H9 (cell line): Measurements from ENCODE around the gene KRT13. TPM values are rescaled to one million over a fixed set of nuclear protein-coding genes. Genes with fewer than 3 reads are reported as not detected.

ENCODE experiments used
- DNase-seq: peaks from one replicate; pipeline ENCODE4 v3.0.0-alpha.2; 2017
- H2AFZ ChIP-seq: one replicate; pipeline ENCODE4 v1.6.1; 2013; ENCODE audit warnings: mild to moderate bottlenecking, low read length, control low read depth, moderate library complexity
- H2AK5ac ChIP-seq: 2 replicates; pipeline ENCODE4 v1.6.1; 2013; ENCODE audit warnings: low read length, control low read depth, mixed read lengths; ENCODE audit not compliant: insufficient read length
- H2BK120ac ChIP-seq: one replicate; pipeline ENCODE4 v1.6.1; 2013; ENCODE audit warnings: low read depth, mild to moderate bottlenecking, low read length, control low read depth, inconsistent platforms; ENCODE audit not compliant: poor library complexity, severe bottlenecking
- H2BK12ac ChIP-seq: 2 replicates; pipeline ENCODE4 v1.6.1; 2013; ENCODE audit warnings: low read length, control low read depth, mixed read lengths, low read depth; ENCODE audit not compliant: insufficient read length
- H2BK15ac ChIP-seq: 2 replicates; pipeline ENCODE4 v1.6.1; 2013; ENCODE audit warnings: low read depth, low read length, control low read depth
- H2BK20ac ChIP-seq: one replicate; pipeline ENCODE4 v1.6.1; 2013; ENCODE audit warnings: low read depth, mild to moderate bottlenecking, low read length, control low read depth, inconsistent platforms; ENCODE audit not compliant: poor library complexity, severe bottlenecking
- H2BK5ac ChIP-seq: 2 replicates; pipeline ENCODE4 v1.6.1; 2013; ENCODE audit warnings: low read length, control low read depth, mixed read lengths; ENCODE audit not compliant: insufficient read length
- H3K14ac ChIP-seq: 2 replicates; pipeline ENCODE4 v1.6.1; 2013; ENCODE audit warnings: low read length, control low read depth; ENCODE audit not compliant: insufficient read depth
- H3K18ac ChIP-seq: 2 replicates; pipeline ENCODE4 v1.6.1; 2013; ENCODE audit warnings: low read depth, mild to moderate bottlenecking, mixed read lengths, low read length, control low read depth; ENCODE audit not compliant: insufficient read length
- H3K23ac ChIP-seq: 2 replicates; pipeline ENCODE4 v1.6.1; 2013; ENCODE audit warnings: low read length, control low read depth, mixed read lengths, low read depth; ENCODE audit not compliant: insufficient read length
- H3K23me2 ChIP-seq: 2 replicates; pipeline ENCODE4 v1.6.1; 2013; ENCODE audit warnings: low read depth, mild to moderate bottlenecking, mixed read lengths, low read length, control low read depth; ENCODE audit not compliant: insufficient read length, poor library complexity, severe bottlenecking
- H3K27ac ChIP-seq: 2 replicates; pipeline ENCODE4 v1.5.1; 2013; ENCODE audit warnings: low read length, control low read depth, mixed read lengths, low read depth; ENCODE audit not compliant: insufficient read length
- H3K27me3 ChIP-seq: 2 replicates; pipeline ENCODE4 v1.6.1; 2013; ENCODE audit warnings: low read length, control low read depth, inconsistent platforms; ENCODE audit not compliant: insufficient read depth
- H3K4ac ChIP-seq: 2 replicates; pipeline ENCODE4 v1.6.1; 2013; ENCODE audit warnings: low read depth, mild to moderate bottlenecking, control low read depth, inconsistent platforms, low read length, moderate library complexity
- H3K4me1 ChIP-seq: 2 replicates; pipeline ENCODE4 v1.6.1; 2013; ENCODE audit warnings: low read length, control low read depth, inconsistent platforms; ENCODE audit not compliant: insufficient read depth
- H3K4me2 ChIP-seq: 2 replicates; pipeline ENCODE4 v1.6.1; 2013; ENCODE audit warnings: low read length, control low read depth, mixed read lengths; ENCODE audit not compliant: insufficient read length, insufficient read depth
- H3K56ac ChIP-seq: 2 replicates; pipeline ENCODE4 v1.6.1; 2013; ENCODE audit warnings: low read depth, mild to moderate bottlenecking, mixed read lengths, low read length, control low read depth; ENCODE audit not compliant: insufficient read length
- H3K79me1 ChIP-seq: 2 replicates; pipeline ENCODE4 v1.6.1; 2013; ENCODE audit warnings: low read depth, mild to moderate bottlenecking, moderate library complexity, low read length, control low read depth, inconsistent platforms; ENCODE audit not compliant: insufficient read depth, poor library complexity, severe bottlenecking
- H3K79me2 ChIP-seq: 2 replicates; pipeline ENCODE4 v1.6.1; 2013; ENCODE audit warnings: low read length, control low read depth, inconsistent platforms; ENCODE audit not compliant: insufficient read depth
- H3K9ac ChIP-seq: 2 replicates; pipeline ENCODE4 v1.6.1; 2013; ENCODE audit warnings: low read length, control low read depth, mixed read lengths; ENCODE audit not compliant: insufficient read length; ENCODE audit errors: extremely low read depth
- H3K9me3 ChIP-seq: one replicate; pipeline ENCODE4 v1.6.1; 2013; ENCODE audit warnings: low read depth, low read length, inconsistent platforms; ENCODE audit not compliant: control insufficient read depth
- H3T11ph ChIP-seq: one replicate; pipeline ENCODE4 v1.6.1; 2013; ENCODE audit warnings: mild to moderate bottlenecking, low read length, control low read depth, inconsistent platforms
- H4K20me1 ChIP-seq: one replicate; pipeline ENCODE4 v1.6.1; 2013; ENCODE audit not compliant: control insufficient read depth, insufficient read length, insufficient read depth
- H4K5ac ChIP-seq: 2 replicates; pipeline ENCODE4 v1.6.1; 2013; ENCODE audit warnings: low read depth, mild to moderate bottlenecking, mixed read lengths, low read length, control low read depth; ENCODE audit not compliant: insufficient read length
- H4K8ac ChIP-seq: replicated peaks from 2 replicates; pipeline ENCODE4 v1.6.1; 2013; ENCODE audit warnings: low read length, control low read depth, mixed read lengths, low read depth; ENCODE audit not compliant: insufficient read length
- H4K91ac ChIP-seq: 2 replicates; pipeline ENCODE4 v1.6.1; 2013; ENCODE audit warnings: low read depth, mild to moderate bottlenecking, moderate library complexity, mixed read lengths, low read length, control low read depth; ENCODE audit not compliant: insufficient read length
- H3K27ac Mint-ChIP-seq, 3 experiments: 2 replicates in 2 of 3; 3 replicates in 1 of 3; pipeline ENCODE4 v1.8.0; 2020 to 2021; ENCODE audit warnings: mixed read lengths in 3 of 3, mild to moderate bottlenecking in 1 of 3, moderate library complexity in 1 of 3
- H3K27me3 Mint-ChIP-seq: 2 replicates; pipeline ENCODE4 v1.8.0; 2021; ENCODE audit warnings: low read depth, mild to moderate bottlenecking, moderate library complexity, mixed read lengths
- H3K36me3 Mint-ChIP-seq, 3 experiments: 2 replicates in 2 of 3; 3 replicates in 1 of 3; pipeline ENCODE4 v1.8.0; 2020 to 2021; ENCODE audit warnings: low read depth in 3 of 3, mixed read lengths in 3 of 3; ENCODE audit not compliant: insufficient read depth in 1 of 3
- H3K4me1 Mint-ChIP-seq, 2 experiments: 2 replicates each; pipeline ENCODE4 v1.8.0; 2020; ENCODE audit warnings: mixed read lengths in 2 of 2
- H3K4me3 Mint-ChIP-seq, 2 experiments: 2 replicates in 1 of 2; 3 replicates in 1 of 2; pipeline ENCODE4 v1.8.0; 2020 to 2021; ENCODE audit warnings: mild to moderate bottlenecking in 2 of 2, mixed read lengths in 2 of 2, moderate library complexity in 1 of 2
- H3K9me3 Mint-ChIP-seq, 2 experiments: 2 replicates in 1 of 2; 3 replicates in 1 of 2; pipeline ENCODE4 v1.8.0; 2020; ENCODE audit warnings: mild to moderate bottlenecking in 2 of 2, mixed read lengths in 2 of 2, moderate library complexity in 1 of 2
- CTCF ChIP-seq: fragments of 200-600 bp; sonication (generic); conservative IDR thresholded peaks from 3 replicates; pipeline ENCODE4 v1.8.0; 2021; ENCODE audit warnings: antibody characterized with exemption, mild to moderate bottlenecking
- WGBS: extraction: QIAGEN DNeasy Blood & Tissue Kit; methylation state at CpG from one replicate; pipeline ENCODE4 v1.1.7; 2013; ENCODE audit warnings: missing lambda C conversion rate, low lambda C conversion rate, mixed read lengths; ENCODE audit not compliant: insufficient read length; ENCODE audit errors: extremely low coverage; 5-methylcytosine and 5-hydroxymethylcytosine counted together
- total RNA-seq: library from RNA; stranded (reverse); gene quantifications from 2 replicates; pipeline ENCODE4 v1.2.1, GENCODE V29; 2021

KRT13 gene
- total RNA-seq, 1 experiment from 2014 or later: not detected

- Mint-ChIP-seq H3K27ac (peak overlapping the region; percentile 5 to 52 (median 14); a peak in 2 of 7 replicates), H3K4me1 (peaks cover 46 to 68% of the 10 kb centered on the region in 2 experiments), H3K27me3 (peaks cover 6% of the 10 kb centered on the region), H3K36me3 (no peaks in the 10 kb centered on the region), H3K4me3 (no peak overlapping the region), H3K9me3 (peaks cover 0 to 3% of the 10 kb centered on the region in 2 experiments; a peak in 2 of 5 replicates)
- no peaks in the 10 kb centered on the region for H4K20me1 ChIP-seq
- H3K23ac ChIP-seq: no peak overlapping the region
- no peak overlapping the region for H4K5ac ChIP-seq
- H3K23me2 ChIP-seq: no peaks in the 10 kb centered on the region
- H3K18ac ChIP-seq: no peak overlapping the region
- no peak overlapping the region for H4K8ac ChIP-seq
- no peaks in the 10 kb centered on the region for H3K79me1 ChIP-seq
- no peak overlapping the region for H3K9ac ChIP-seq
- no peak overlapping the region for H3T11ph ChIP-seq
- no peak overlapping the region for H3K27ac ChIP-seq
- no peak overlapping the region for H2BK15ac ChIP-seq
- no peak overlapping the region for H2BK20ac ChIP-seq
- H3K4me1 ChIP-seq: no peaks in the 10 kb centered on the region
- no peak overlapping the region for H2AK5ac ChIP-seq
- no peak overlapping the region for H3K56ac ChIP-seq
- H3K27me3 ChIP-seq: no peaks in the 10 kb centered on the region
- no peak overlapping the region for H3K4ac ChIP-seq
- WGBS: no CpG with 5 or more reads among the region's 10 CpGs
- H2BK120ac ChIP-seq: no peak overlapping the region
- no peak for DNase-seq
- no peak overlapping the region; the same call in 1 of the 2 replicates for H3K14ac ChIP-seq
- H3K4me2 ChIP-seq: no peak overlapping the region
- H3K9me3 ChIP-seq: no peaks in the 10 kb centered on the region
- no peak overlapping the region for H4K91ac ChIP-seq
- no peak overlapping the region for H2BK12ac ChIP-seq
- H2BK5ac ChIP-seq: no peak overlapping the region
- no peak overlapping the region for H2AFZ ChIP-seq
- no peaks in the 10 kb centered on the region for H3K79me2 ChIP-seq
- TF ChIP-seq CTCF: no peak
Measured at GRCh38 chr17:41540921-41541625, 35.7 kb upstream of the KRT13 start.
